IPS-15b (cell line): ENCODE results near the gene PSEN1.

ENCODE experiments used
- H3K27me3 ChIP-seq: one replicate; pipeline ENCODE4 v1.6.1; 2013; ENCODE audit warnings: low read length; ENCODE audit not compliant: control insufficient read depth, insufficient read depth
- H3K36me3 ChIP-seq: one replicate; pipeline ENCODE4 v1.6.1; 2013; ENCODE audit warnings: low read length; ENCODE audit not compliant: control insufficient read depth, insufficient read depth
- H3K4me1 ChIP-seq: one replicate; pipeline ENCODE4 v1.6.1; 2013; ENCODE audit warnings: mild to moderate bottlenecking, low read length; ENCODE audit not compliant: control insufficient read depth, insufficient read depth
- H3K4me3 ChIP-seq: one replicate; pipeline ENCODE4 v1.5.1; 2013; ENCODE audit warnings: low read depth, low read length
- H3K9ac ChIP-seq: one replicate; pipeline ENCODE4 v1.6.1; 2013; ENCODE audit warnings: low read depth, mild to moderate bottlenecking, low read length
- H3K9me3 ChIP-seq: one replicate; pipeline ENCODE4 v1.6.1; 2013; ENCODE audit warnings: mild to moderate bottlenecking, low read length; ENCODE audit not compliant: control insufficient read depth, insufficient read depth

Gene PSEN1

GRCh38 chr14:73261520-73262426, 125.5 kb downstream of the PSEN1 start:
- no peak overlapping the region for H3K9ac ChIP-seq
- no peaks in the 10 kb centered on the region for H3K4me1 ChIP-seq
- H3K4me3 ChIP-seq, result no peak overlapping the region
- peaks cover 28% of the 10 kb centered on the region for H3K36me3 ChIP-seq
- H3K27me3 ChIP-seq, result no peaks in the 10 kb centered on the region
- H3K9me3 ChIP-seq, result no peaks in the 10 kb centered on the region

DNA sequence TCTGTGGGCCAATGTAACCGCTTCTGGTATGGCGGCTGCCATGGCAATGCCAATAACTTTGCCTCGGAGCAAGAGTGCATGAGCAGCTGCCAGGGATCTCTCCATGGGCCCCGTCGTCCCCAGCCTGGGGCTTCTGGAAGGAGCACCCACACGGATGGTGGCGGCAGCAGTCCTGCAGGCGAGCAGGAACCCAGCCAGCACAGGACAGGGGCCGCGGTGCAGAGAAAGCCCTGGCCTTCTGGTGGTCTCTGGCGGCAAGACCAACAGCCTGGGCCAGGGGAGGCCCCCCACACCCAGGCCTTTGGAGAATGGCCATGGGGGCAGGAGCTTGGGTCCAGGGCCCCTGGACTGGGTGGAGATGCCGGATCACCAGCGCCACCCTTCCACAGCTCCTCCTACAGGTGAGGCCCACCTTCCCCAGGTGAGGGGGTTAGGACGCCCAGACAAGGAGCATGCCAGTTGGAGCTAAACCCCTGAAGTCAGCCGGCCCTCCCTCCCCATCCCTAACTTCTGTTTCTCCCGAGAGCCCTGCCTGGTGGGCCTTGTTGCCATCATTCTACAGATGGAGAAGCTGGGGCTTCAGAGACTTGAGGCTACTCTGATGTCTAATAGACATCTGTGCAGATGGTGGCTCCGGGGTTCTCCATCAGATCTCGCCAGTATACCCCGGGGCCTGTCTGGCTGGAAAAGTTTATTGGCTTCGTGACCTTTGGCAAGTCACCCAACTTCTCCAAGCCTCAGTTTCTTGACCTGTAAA, 126.3 kb downstream of the PSEN1 start:
- Histone ChIP-seq H3K36me3 (peaks cover 28% of the 10 kb centered on the region), H3K4me3 (no peak overlapping the region), H3K27me3 (no peaks in the 10 kb centered on the region), H3K4me1 (no peaks in the 10 kb centered on the region), H3K9me3 (no peaks in the 10 kb centered on the region), H3K9ac (no peak overlapping the region)

DNA sequence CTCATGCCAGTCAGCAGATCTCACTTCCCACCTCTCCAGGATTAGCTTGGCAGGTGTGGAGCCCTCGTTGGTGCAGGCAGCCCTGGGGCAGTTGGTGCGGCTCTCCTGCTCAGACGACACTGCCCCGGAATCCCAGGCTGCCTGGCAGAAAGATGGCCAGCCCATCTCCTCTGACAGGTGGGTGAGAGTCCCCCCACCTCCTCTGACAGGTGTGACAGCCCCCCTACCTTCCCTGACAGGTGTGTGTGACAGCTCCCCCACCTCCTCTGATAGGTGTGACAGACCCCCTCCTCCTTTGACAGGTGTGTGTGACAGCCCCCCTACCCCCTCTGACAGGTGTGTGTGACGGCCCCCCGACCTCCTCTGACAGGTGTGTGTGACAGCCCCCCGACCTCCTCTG, 127.3 kb downstream of the PSEN1 start:
- H3K36me3 ChIP-seq, result peaks cover 32% of the 10 kb centered on the region
- no peaks in the 10 kb centered on the region for H3K27me3 ChIP-seq
- H3K4me3 ChIP-seq, result no peak overlapping the region
- no peaks in the 10 kb centered on the region for H3K9me3 ChIP-seq
- H3K4me1 ChIP-seq, result no peaks in the 10 kb centered on the region
- H3K9ac ChIP-seq, result no peak overlapping the region

DNA sequence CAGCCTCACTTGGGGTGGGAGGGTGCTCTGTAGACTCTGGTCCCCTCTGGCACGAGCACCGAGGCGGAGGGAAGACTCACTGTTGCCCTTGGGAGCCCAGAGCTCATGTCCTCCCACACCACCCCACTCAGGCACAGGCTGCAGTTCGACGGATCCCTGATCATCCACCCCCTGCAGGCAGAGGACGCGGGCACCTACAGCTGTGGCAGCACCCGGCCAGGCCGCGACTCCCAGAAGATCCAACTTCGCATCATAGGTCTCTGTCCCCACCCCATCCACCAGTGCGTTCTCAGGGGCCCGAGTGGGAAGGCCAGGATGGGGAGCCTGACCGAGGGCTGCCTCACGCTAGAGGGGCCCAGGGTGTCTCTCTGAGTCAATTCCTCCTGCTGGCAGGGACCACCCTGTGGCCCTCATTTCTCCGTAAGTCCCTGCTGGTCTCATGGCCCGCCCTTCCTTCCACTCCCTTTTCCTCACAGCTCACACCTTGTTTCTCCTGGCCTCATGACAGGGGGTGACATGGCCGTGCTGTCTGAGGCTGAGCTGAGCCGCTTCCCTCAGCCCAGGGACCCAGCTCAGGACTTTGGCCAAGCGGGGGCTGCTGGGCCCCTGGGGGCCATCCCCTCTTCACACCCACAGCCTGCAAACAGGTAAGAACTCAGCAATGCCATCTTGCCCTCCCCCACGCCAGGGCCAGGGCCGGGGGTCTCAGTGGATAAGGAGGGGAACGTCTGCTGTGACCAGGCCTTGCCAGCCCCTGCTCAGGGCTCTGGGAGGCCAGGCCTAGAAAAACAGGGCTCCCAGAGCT, 128.0 kb downstream of the PSEN1 start:
- no peaks in the 10 kb centered on the region for H3K27me3 ChIP-seq
- H3K9ac ChIP-seq, result no peak overlapping the region
- no peaks in the 10 kb centered on the region for H3K4me1 ChIP-seq
- H3K36me3 ChIP-seq, result peaks cover 28% of the 10 kb centered on the region
- no peak overlapping the region for H3K4me3 ChIP-seq
- H3K9me3 ChIP-seq, result no peaks in the 10 kb centered on the region

GRCh38 chr14:73264885-73265720, 128.8 kb downstream of the PSEN1 start:
- Histone ChIP-seq H3K9ac (no peak overlapping the region), H3K4me3 (no peak overlapping the region), H3K4me1 (no peaks in the 10 kb centered on the region), H3K36me3 (peaks cover 27% of the 10 kb centered on the region), H3K9me3 (no peaks in the 10 kb centered on the region), H3K27me3 (no peaks in the 10 kb centered on the region)

- Histone ChIP-seq H3K36me3 (peaks cover 27% of the 10 kb centered on the region), H3K27me3 (no peaks in the 10 kb centered on the region), H3K4me1 (peaks cover 2% of the 10 kb centered on the region), H3K9ac (no peak overlapping the region), H3K9me3 (no peaks in the 10 kb centered on the region), H3K4me3 (no peak overlapping the region)
Observed at GRCh38 chr14:73265721-73266046, 129.4 kb downstream of the PSEN1 start.

- H3K4me1 ChIP-seq, result peaks cover 2% of the 10 kb centered on the region
- H3K36me3 ChIP-seq, result peaks cover 23% of the 10 kb centered on the region
- no peaks in the 10 kb centered on the region for H3K9me3 ChIP-seq
Observed at GRCh38 chr14:73266317-73266716, 130.0 kb downstream of the PSEN1 start.

GRCh38 chr14:73267474-73267873, 131.2 kb downstream of the PSEN1 start:
- Histone ChIP-seq H3K36me3 (peaks cover 20% of the 10 kb centered on the region), H3K9ac (no peak overlapping the region), H3K4me1 (peaks cover 2% of the 10 kb centered on the region), H3K9me3 (no peaks in the 10 kb centered on the region), H3K27me3 (no peaks in the 10 kb centered on the region), H3K4me3 (no peak overlapping the region)

More at GRCh38 chr14:73266317-73266716, 130.0 kb downstream of the PSEN1 start:
- H3K9ac ChIP-seq, result no peak overlapping the region
- H3K4me3 ChIP-seq, result no peak overlapping the region
- no peaks in the 10 kb centered on the region for H3K27me3 ChIP-seq

GRCh38 chr14:73269729-73270531, 133.6 kb downstream of the PSEN1 start:
- peaks cover 2% of the 10 kb centered on the region for H3K4me1 ChIP-seq
- H3K9ac ChIP-seq, result no peak overlapping the region
- H3K9me3 ChIP-seq, result no peaks in the 10 kb centered on the region
- peaks cover 12% of the 10 kb centered on the region for H3K36me3 ChIP-seq
- no peaks in the 10 kb centered on the region for H3K27me3 ChIP-seq
- no peak overlapping the region for H3K4me3 ChIP-seq

DNA sequence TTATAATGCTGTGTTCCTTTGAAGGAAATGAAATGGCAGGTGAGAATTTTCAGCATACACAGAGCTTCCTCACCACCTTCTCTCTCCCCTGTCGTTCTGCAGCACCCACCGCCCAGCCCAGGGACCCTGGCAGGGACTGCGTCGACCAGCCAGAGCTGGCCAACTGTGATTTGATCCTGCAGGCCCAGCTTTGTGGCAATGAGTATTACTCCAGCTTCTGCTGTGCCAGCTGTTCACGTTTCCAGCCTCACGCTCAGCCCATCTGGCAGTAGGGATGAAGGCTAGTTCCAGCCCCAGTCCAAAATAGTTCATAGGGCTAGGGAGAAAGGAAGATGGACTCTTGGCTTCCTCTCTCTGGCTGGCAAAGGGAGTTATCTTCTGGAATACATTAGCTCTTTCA, 136.1 kb downstream of the PSEN1 start:
- no peaks in the 10 kb centered on the region for H3K27me3 ChIP-seq

More for the DNA sequence above, 136.1 kb downstream of the PSEN1 start:
- Histone ChIP-seq H3K4me1 (peaks cover 2% of the 10 kb centered on the region), H3K9ac (no peak overlapping the region), H3K36me3 (peaks cover 16% of the 10 kb centered on the region), H3K9me3 (no peaks in the 10 kb centered on the region), H3K4me3 (no peak overlapping the region)
